Ovary (tissue), 9 donors: Measurements from ENCODE around the gene SEZ6L2. TPM values are rescaled to one million over a fixed set of nuclear protein-coding genes. Genes with fewer than 3 reads are reported as not detected.

Source experiments
- DNase-seq, 5 donors: peaks; one replicate each; pipeline ENCODE4 v3.0.0-alpha.2; 2019 to 2020
- H3K27ac ChIP-seq, 2 donors: fragments of 200-600 bp; one replicate each; pipeline versions ENCODE4 v1.5.1 to v1.8.0; 2019 to 2022
- H3K27me3 ChIP-seq: fragments of 200-600 bp; one replicate; pipeline ENCODE4 v1.8.0; 2022
- H3K36me3 ChIP-seq: fragments of 200-600 bp; sonication (generic); one replicate; pipeline ENCODE4 v1.5.1; 2019
- H3K4me1 ChIP-seq: one replicate; pipeline ENCODE4 v1.8.1; 2013; ENCODE audit warnings: mild to moderate bottlenecking, moderate library complexity; ENCODE audit not compliant: insufficient read depth
- H3K4me3 ChIP-seq: fragments of 200-600 bp; sonication (generic); one replicate; pipeline ENCODE4 v1.5.1; 2017
- H3K9me3 ChIP-seq, 2 donors: fragments of 200-600 bp in 1 of 2; sonication (generic) in 1 of 2; one replicate each; pipeline versions ENCODE4 v1.5.1 to v1.8.1; 2013 to 2019; ENCODE audit warnings: mild to moderate bottlenecking in 1 of 2, moderate library complexity in 1 of 2
- CTCF ChIP-seq, 3 donors: fragments of 450-650 bp in 2 of 3; fragments of 200-600 bp in 1 of 3; IDR thresholded peaks; one replicate each; pipeline versions ENCODE4 v1.5.1 to v1.8.0; 2016 to 2022; ENCODE audit warnings: antibody characterized with exemption in 3 of 3, mild to moderate bottlenecking in 1 of 3
- EP300 ChIP-seq: sonication (generic); formaldehyde crosslinking; IDR thresholded peaks from one replicate; pipeline ENCODE4 v1.6.1; 2017; ENCODE audit warnings: antibody characterized with exemption
- POLR2A ChIP-seq: fragments of 450-650 bp; IDR thresholded peaks from one replicate; pipeline ENCODE4 v1.6.1; 2017; ENCODE audit warnings: antibody characterized with exemption, mild to moderate bottlenecking, moderate library complexity
- WGBS, 3 donors: extraction: QIAGEN DNeasy Blood & Tissue Kit in 1 of 3; methylation state at CpG; one replicate each; pipeline versions ENCODE4 v1.1.5 to v1.1.7; 2013 to 2017; 5-methylcytosine and 5-hydroxymethylcytosine counted together
- intact Hi-C, 4 donors: fragments of 100-400 bp; cut with DNase I; formaldehyde crosslinking; loops; one replicate each; pipeline versions ENCODE4 v1.11.0 to v1.15.1; 2022 to 2023
- polyA plus RNA-seq, 2 donors: library from polyadenylated mRNA; stranded (reverse); fragments of 200-250 nt in 1 of 2; fragments of 350-450 nt in 1 of 2; fragmentation: Illumina TruSeq in 1 of 2; extraction: RNeasy Lipid Tissue Mini Kit (QIAGEN cat#74804) in 1 of 2; gene quantifications; one replicate each; pipeline ENCODE4 v1.2.3, GENCODE V29; 2013 to 2014
- total RNA-seq, 7 donors: library from RNA; depleted of rRNA in 2 of 7; stranded (reverse); fragments of >200 nt in 2 of 7; fragmentation: NEBNext Ultra II Directional in 3 of 7; extraction: Animal tissue kit (Norgen Biotek cat#: 25700) in 3 of 7; gene quantifications; one replicate each; pipeline versions ENCODE4 v1.1.0 to v1.2.4, GENCODE V29; 2016 to 2023
- donor health status: DM: no; HTN: no; CAD: no; lungs with moderate emphysema.
- donor health status: DM: no; HTN: no; CAD: no.
- donor health status: Bipolar disorder and iron deficiency.
- donor health status: DM: yes; HTN: yes; CAD: no.
- donor health status: DM: no; HTN: no; CAD: no.
- donor health status: DM: yes; HTN: yes; CAD: no.

SEZ6L2 gene
- total and polyA plus RNA-seq, 9 donors: 0.73 to 13.3 (median 3.1) TPM

GRCh38 chr16:29842732-29843346 is 56.5 kb downstream of the SEZ6L2 start:
- no peaks in the 10 kb centered on the region for H3K27me3 ChIP-seq
- H3K36me3 ChIP-seq: no peaks in the 10 kb centered on the region
- TF ChIP-seq POLR2A: no peak
- no peak for TF ChIP-seq EP300
- no peak for TF ChIP-seq CTCF (IDR thresholded peaks at IDR 0.05)
- 93 to 96% (median 95%) methylated on average over 9 of the region's 9 CpGs for WGBS, 3 donors
- H3K4me1 ChIP-seq: peaks cover 8% of the 10 kb centered on the region
- H3K27ac ChIP-seq: no peak overlapping the region
- H3K4me3 ChIP-seq: no peak overlapping the region
- DNase-seq: no peak
- intact Hi-C loops: no loop called here
- no peaks in the 10 kb centered on the region for H3K9me3 ChIP-seq

GRCh38 chr16:29841631-29842030 is 57.7 kb downstream of the SEZ6L2 start:
- Histone ChIP-seq H3K36me3 (no peaks in the 10 kb centered on the region), H3K27me3 (no peaks in the 10 kb centered on the region), H3K9me3 (no peaks in the 10 kb centered on the region), H3K4me1 (peaks cover 8% of the 10 kb centered on the region), H3K27ac (peak overlapping the region; percentile 2 to 82), H3K4me3 (no peak overlapping the region)
- DNase-seq: no peak
- WGBS, 3 donors: 86 to 90% (median 87%) methylated on average over 23 of the region's 23 CpGs
- TF ChIP-seq EP300 (no peak), CTCF (IDR thresholded peaks at IDR 0.05) (no peak), POLR2A (no peak)
- intact Hi-C loops: no loop called here

GRCh38 chr16:29840240-29840639 is 59.1 kb downstream of the SEZ6L2 start:
- DNase-seq: peak in 3 of 5 donors; percentile 37 to 62 (median 48)
- intact Hi-C loops: no loop called here
- Histone ChIP-seq H3K9me3 (no peaks in the 10 kb centered on the region), H3K27me3 (no peaks in the 10 kb centered on the region), H3K36me3 (no peaks in the 10 kb centered on the region), H3K4me1 (peaks cover 8% of the 10 kb centered on the region), H3K4me3 (no peak overlapping the region), H3K27ac (peak overlapping the region; percentile 42 to 82)
- 35 to 37% (median 36%) methylated on average over 10 of the region's 10 CpGs for WGBS, 3 donors
- no peak for TF ChIP-seq POLR2A
- TF ChIP-seq EP300: no peak
- no peak for TF ChIP-seq CTCF (IDR thresholded peaks at IDR 0.05)

GRCh38 chr16:29839822-29840221 is 59.5 kb downstream of the SEZ6L2 start:
- H3K27ac ChIP-seq: peak overlapping the region; percentile 42 to 82
- no peaks in the 10 kb centered on the region for H3K9me3 ChIP-seq
- WGBS, 3 donors: 16 to 40% (median 29%) methylated on average over 6 of the region's 6 CpGs
- TF ChIP-seq POLR2A (no peak), EP300 (no peak), CTCF (IDR thresholded peaks at IDR 0.05) (no peak)
- H3K36me3 ChIP-seq: no peaks in the 10 kb centered on the region
- H3K4me1 ChIP-seq: peaks cover 8% of the 10 kb centered on the region
- H3K4me3 ChIP-seq: no peak overlapping the region
- H3K27me3 ChIP-seq: no peaks in the 10 kb centered on the region
- intact Hi-C loops: no loop called here
- peak; percentile 72 to 79 (median 74) for DNase-seq
